ENCODE results near the gene CDCA7.
"Not testable (repeated sequence)": the region's sequence is repeated elsewhere in the genome, so short reads cannot be mapped to it uniquely, and the experiment has no call there.

CDCA7 gene

GRCh38 chr2:173354582-173355131 is at the start of gene CDCA7:
CDCA7 (plus strand) TSS chr2:173354872; CDS start chr2:173354964, 92 bp downstream.
- peak; percentile 57 for DNase-seq

GRCh38 chr2:173305303-173305702 is 49.4 kb upstream of the CDCA7 start:
- DNase-seq, result no peak

- no peak for DNase-seq
Measured at GRCh38 chr2:173307293-173307692, 47.4 kb upstream of the CDCA7 start.

- DNase-seq, result not testable (repeated sequence)
Measured at GRCh38 chr2:173309370-173309769, 45.3 kb upstream of the CDCA7 start.

- DNase-seq, result no peak
Measured at GRCh38 chr2:173311844-173312606, 42.6 kb upstream of the CDCA7 start.

- no peak for DNase-seq
Measured at GRCh38 chr2:173323371-173323770, 31.3 kb upstream of the CDCA7 start.

- no peak for DNase-seq
Measured at GRCh38 chr2:173326806-173327205, 27.9 kb upstream of the CDCA7 start.

- DNase-seq, result no peak
Measured at GRCh38 chr2:173327421-173327820, 27.3 kb upstream of the CDCA7 start.

- not testable (repeated sequence) for DNase-seq
Measured at GRCh38 chr2:173333003-173333402, 21.7 kb upstream of the CDCA7 start.

GRCh38 chr2:173339807-173340206 is 14.9 kb upstream of the CDCA7 start:
- DNase-seq, result no peak

- DNase-seq, result no peak
Measured at GRCh38 chr2:173343921-173344320, 10.8 kb upstream of the CDCA7 start.

- DNase-seq, result no peak
Measured at GRCh38 chr2:173346035-173346434, 8.6 kb upstream of the CDCA7 start.

GRCh38 chr2:173347305-173348168 is 7.1 kb upstream of the CDCA7 start:
- no peak for DNase-seq

GRCh38 chr2:173349287-173349686 is 5.4 kb upstream of the CDCA7 start:
- DNase-seq, result no peak

GRCh38 chr2:173350383-173350782 is 4.3 kb upstream of the CDCA7 start:
- DNase-seq, result no peak

- no peak for DNase-seq
Measured at GRCh38 chr2:173351879-173352278, 2.8 kb upstream of the CDCA7 start.

GRCh38 chr2:173353556-173353955 is 1.1 kb upstream of the CDCA7 start:
- DNase-seq, result no peak

- DNase-seq, result no peak
Measured at GRCh38 chr2:173354073-173354581, 545 bp upstream of the CDCA7 start.

GRCh38 chr2:173355132-173355865 is 627 bp downstream of the CDCA7 start:
- DNase-seq, result peak; percentile 42

- no peak for DNase-seq
Measured at GRCh38 chr2:173355866-173356508, 1.3 kb downstream of the CDCA7 start.

GRCh38 chr2:173357346-173357745 is 2.7 kb downstream of the CDCA7 start:
- no peak for DNase-seq

- DNase-seq, result no peak
Measured at GRCh38 chr2:173358616-173359015, 3.9 kb downstream of the CDCA7 start.
